ENCODE measurements around the gene LBHD2.

DNA sequence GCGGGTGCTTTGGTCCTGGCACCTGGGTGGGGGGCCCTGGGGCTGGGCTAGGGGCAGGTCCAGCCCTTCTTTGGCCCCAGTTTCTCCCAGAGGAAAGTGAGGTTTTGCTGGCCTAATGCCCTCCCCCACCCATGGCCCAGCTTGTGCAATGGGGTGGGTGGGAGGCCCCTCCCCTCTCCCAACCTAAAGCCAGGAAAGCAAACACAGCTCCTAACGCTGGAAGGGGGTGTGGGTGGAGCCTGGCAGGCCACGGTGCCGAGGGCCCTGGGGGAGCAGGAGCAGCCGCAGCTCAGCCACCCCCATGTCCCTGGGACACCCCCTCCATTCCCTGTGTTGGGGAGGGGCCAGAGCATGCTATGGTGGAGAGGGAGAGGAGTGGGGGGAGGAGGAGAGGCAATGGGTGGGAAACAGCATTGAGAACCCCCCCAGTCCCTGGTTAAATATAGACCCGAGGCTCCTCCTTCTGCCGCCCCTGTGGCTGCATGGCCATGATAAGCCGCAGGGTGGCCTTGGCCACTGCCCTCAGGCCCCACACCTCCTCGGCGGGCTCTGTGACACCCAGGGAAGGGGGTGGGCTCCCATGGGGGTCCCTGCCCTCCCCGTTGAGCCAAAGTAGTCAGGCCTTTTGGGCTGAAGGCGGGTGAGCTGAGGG is 15.2 kb downstream of the LBHD2 start:
- TF ChIP-seq CTCF (IDR thresholded peaks at IDR 0.05; ENCODE audit: low read depth, low read length) (no peak), EZH2phosphoT487 (IDR thresholded peaks at IDR 0.05; ENCODE audit: low read depth) (no peak)

All from OCI-LY3 (cell line).